GM23248 (cell line): ENCODE measurements around the gene PLD1. TPM values are rescaled to one million over a fixed set of nuclear protein-coding genes. Genes with fewer than 3 reads are reported as not detected.

Experiments
- DNase-seq: peaks from one replicate; pipeline ENCODE4 v3.0.0-alpha.2; 2015
- H2AFZ ChIP-seq: fragments of 200-600 bp; sonication (generic); 2 replicates; pipeline ENCODE4 v1.6.1; 2016; ENCODE audit warnings: antibody characterized with exemption
- H3F3A ChIP-seq: fragments of 200-600 bp; sonication (generic); 2 replicates; pipeline ENCODE4 v1.6.1; 2016; ENCODE audit warnings: mild to moderate bottlenecking, antibody characterized with exemption, mixed run types; ENCODE audit not compliant: insufficient read depth
- H3K27ac ChIP-seq: fragments of 200-600 bp; sonication (generic); 2 replicates; pipeline ENCODE4 v1.5.1; 2016; ENCODE audit warnings: mild to moderate bottlenecking
- H3K27me3 ChIP-seq: fragments of 200-600 bp; sonication (generic); replicated peaks from 2 replicates; pipeline ENCODE4 v1.6.1; 2016; ENCODE audit warnings: mild to moderate bottlenecking; ENCODE audit not compliant: insufficient read depth
- H3K36me3 ChIP-seq: fragments of 200-600 bp; sonication (generic); 2 replicates; pipeline ENCODE4 v1.6.1; 2016; ENCODE audit warnings: low read depth, mild to moderate bottlenecking
- H3K4me1 ChIP-seq: fragments of 200-600 bp; sonication (generic); 2 replicates; pipeline ENCODE4 v1.6.1; 2016; ENCODE audit warnings: mild to moderate bottlenecking; ENCODE audit not compliant: insufficient read depth
- H3K4me2 ChIP-seq: fragments of 200-600 bp; sonication (generic); one replicate; pipeline ENCODE4 v1.6.1; 2016; ENCODE audit warnings: mild to moderate bottlenecking; ENCODE audit not compliant: unreplicated experiment
- H3K4me3 ChIP-seq: fragments of 200-600 bp; sonication (generic); 2 replicates; pipeline ENCODE4 v1.5.1; 2016; ENCODE audit warnings: mild to moderate bottlenecking
- H3K79me2 ChIP-seq: fragments of 200-600 bp; sonication (generic); 2 replicates; pipeline ENCODE4 v1.6.1; 2016; ENCODE audit warnings: mild to moderate bottlenecking; ENCODE audit not compliant: insufficient read depth
- H3K9ac ChIP-seq: fragments of 200-600 bp; sonication (generic); 2 replicates; pipeline ENCODE4 v1.6.1; 2016; ENCODE audit warnings: mild to moderate bottlenecking
- H3K9me2 ChIP-seq: fragments of 200-600 bp; sonication (generic); 2 replicates; pipeline ENCODE4 v1.6.1; 2016; ENCODE audit warnings: mixed run types, mild to moderate bottlenecking, moderate library complexity; ENCODE audit not compliant: insufficient read depth
- H3K9me3 ChIP-seq: fragments of 200-600 bp; sonication (generic); one replicate; pipeline ENCODE4 v1.6.1; 2017; ENCODE audit warnings: low read depth
- H4K20me1 ChIP-seq: fragments of 200-600 bp; sonication (generic); 2 replicates; pipeline ENCODE4 v1.6.0; 2016; ENCODE audit not compliant: insufficient read depth
- EZH2 ChIP-seq: fragments of 200-600 bp; sonication (generic); IDR thresholded peaks from 2 replicates; pipeline ENCODE4 v1.6.1; 2018; ENCODE audit warnings: antibody characterized with exemption, mild to moderate bottlenecking; ENCODE audit not compliant: insufficient read depth, poor library complexity, severe bottlenecking
- EZH2phosphoT487 ChIP-seq: fragments of 200-600 bp; sonication (generic); IDR thresholded peaks from 2 replicates; pipeline ENCODE4 v1.6.1; 2018; ENCODE audit warnings: antibody characterized with exemption, moderate library complexity, mild to moderate bottlenecking, low read depth; ENCODE audit not compliant: insufficient read depth
- WGBS, 2 experiments: methylation state at CpG; one replicate each; pipeline ENCODE4 v1.1.6; 2015 to 2017; ENCODE audit warnings: low lambda C conversion rate in 2 of 2, low coverage in 1 of 2; ENCODE audit errors: missing lambda C conversion rate in 2 of 2; 5-methylcytosine and 5-hydroxymethylcytosine counted together
- in situ Hi-C: fragments of 300-500 bp; cut with MboI; formaldehyde crosslinking; loops from 2 replicates; pipeline ENCODE4 v1.15.0; 2020
- polyA plus RNA-seq: library from polyadenylated mRNA; unstranded; fragments of >200 nt; fragmentation: Nextera tagmentation; extraction: Ambion mirVana; gene quantifications from 2 replicates; pipeline ENCODE4 v1.2.1, GENCODE V29; 2016
- total RNA-seq: library from RNA; depleted of rRNA; stranded (reverse); fragments of >200 nt; shearing (Covaris generic); gene quantifications from 2 replicates; pipeline ENCODE4 v1.2.3, GENCODE V29; 2014

Gene PLD1
- total and polyA plus RNA-seq, 2 experiments from 2014 or later, result 3.0 to 4.6 TPM

DNA sequence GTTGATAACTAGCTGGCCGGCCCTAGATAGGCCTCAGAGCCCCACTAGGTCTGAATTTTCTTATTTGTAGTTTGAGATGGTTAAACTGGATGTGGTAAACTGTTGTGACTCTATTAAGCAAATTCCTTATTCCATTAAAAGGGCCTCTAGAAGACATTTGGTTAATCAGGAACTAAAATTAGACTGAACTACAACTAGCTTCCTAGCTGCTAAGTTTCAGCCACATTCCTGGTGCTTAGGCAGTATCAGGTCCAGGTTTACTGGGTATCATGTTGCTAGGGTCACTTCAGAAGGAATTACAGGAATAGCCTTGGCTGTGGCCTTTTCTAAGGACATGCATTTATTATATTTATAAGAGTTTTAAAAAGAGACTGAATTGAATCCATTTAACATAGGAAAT lies 136.3 kb downstream of the PLD1 start:
- H3F3A ChIP-seq, result no peaks in the 10 kb centered on the region
- no peaks in the 10 kb centered on the region for H3K36me3 ChIP-seq
- H3K9me3 ChIP-seq, result no peaks in the 10 kb centered on the region
- in situ Hi-C loops, result no loop called here
- H3K4me3 ChIP-seq, result no peak overlapping the region
- 78 to 86% methylated on average over 1 of the region's 1 CpG for WGBS, 2 experiments
- H3K79me2 ChIP-seq, result no peaks in the 10 kb centered on the region
- no peak overlapping the region for H3K27ac ChIP-seq
- H3K4me2 ChIP-seq, result no peak overlapping the region
- H4K20me1 ChIP-seq, result no peaks in the 10 kb centered on the region
- H3K4me1 ChIP-seq, result no peaks in the 10 kb centered on the region
- no peaks in the 10 kb centered on the region for H3K27me3 ChIP-seq
- no peak overlapping the region for H3K9ac ChIP-seq
- no peaks in the 10 kb centered on the region for H3K9me2 ChIP-seq
- H2AFZ ChIP-seq, result no peak overlapping the region
- TF ChIP-seq EZH2phosphoT487, result no peak
- no peak for TF ChIP-seq EZH2
- DNase-seq, result no peak

GRCh38 chr3:171672538-171672937 lies 137.7 kb downstream of the PLD1 start:
- in situ Hi-C loops, result no loop called here

GRCh38 chr3:171672124-171672523 lies 138.2 kb downstream of the PLD1 start:
- in situ Hi-C loops, result no loop called here
- WGBS, 2 experiments, result 82 to 86% methylated on average over 3 of the region's 3 CpGs
- H3K9ac ChIP-seq, result no peak overlapping the region
- no peaks in the 10 kb centered on the region for H3K9me2 ChIP-seq
- no peaks in the 10 kb centered on the region for H3K79me2 ChIP-seq
- TF ChIP-seq EZH2phosphoT487 (no peak), EZH2 (no peak)
- no peaks in the 10 kb centered on the region for H3K9me3 ChIP-seq
- H3K27ac ChIP-seq, result no peak overlapping the region
- H3K4me1 ChIP-seq, result no peaks in the 10 kb centered on the region
- H3F3A ChIP-seq, result no peaks in the 10 kb centered on the region
- no peak overlapping the region for H3K4me3 ChIP-seq
- no peak for DNase-seq
- H2AFZ ChIP-seq, result no peak overlapping the region
- no peaks in the 10 kb centered on the region for H4K20me1 ChIP-seq
- no peak overlapping the region for H3K4me2 ChIP-seq
- H3K36me3 ChIP-seq, result no peaks in the 10 kb centered on the region
- H3K27me3 ChIP-seq, result no peaks in the 10 kb centered on the region

More at GRCh38 chr3:171672538-171672937, 137.7 kb downstream of the PLD1 start:
- no peak overlapping the region for H3K4me2 ChIP-seq
- no peaks in the 10 kb centered on the region for H4K20me1 ChIP-seq
- no peaks in the 10 kb centered on the region for H3F3A ChIP-seq
- no peaks in the 10 kb centered on the region for H3K36me3 ChIP-seq
- H3K9me3 ChIP-seq, result no peaks in the 10 kb centered on the region
- DNase-seq, result no peak
- TF ChIP-seq EZH2 (no peak), EZH2phosphoT487 (no peak)
- no peak overlapping the region for H3K4me3 ChIP-seq
- WGBS, 2 experiments, result 96% methylated on average over 5 of the region's 5 CpGs
- H3K4me1 ChIP-seq, result no peaks in the 10 kb centered on the region
- no peak overlapping the region for H3K9ac ChIP-seq
- H2AFZ ChIP-seq, result no peak overlapping the region
- no peak overlapping the region for H3K27ac ChIP-seq
- no peaks in the 10 kb centered on the region for H3K27me3 ChIP-seq
- H3K79me2 ChIP-seq, result no peaks in the 10 kb centered on the region
- H3K9me2 ChIP-seq, result no peaks in the 10 kb centered on the region

- no peak overlapping the region for H3K4me3 ChIP-seq
- TF ChIP-seq EZH2phosphoT487 (no peak), EZH2 (no peak)
- in situ Hi-C loops, result no loop called here
- no peak overlapping the region for H2AFZ ChIP-seq
- WGBS, 2 experiments, result 91% methylated on average over 4 of the region's 4 CpGs
- no peaks in the 10 kb centered on the region for H3F3A ChIP-seq
- H3K27ac ChIP-seq, result no peak overlapping the region
- no peaks in the 10 kb centered on the region for H3K9me3 ChIP-seq
- DNase-seq, result no peak
- H3K4me2 ChIP-seq, result no peak overlapping the region
- H4K20me1 ChIP-seq, result no peaks in the 10 kb centered on the region
- no peaks in the 10 kb centered on the region for H3K9me2 ChIP-seq
- H3K4me1 ChIP-seq, result no peaks in the 10 kb centered on the region
- H3K27me3 ChIP-seq, result no peaks in the 10 kb centered on the region
- no peaks in the 10 kb centered on the region for H3K36me3 ChIP-seq
- no peaks in the 10 kb centered on the region for H3K79me2 ChIP-seq
- H3K9ac ChIP-seq, result no peak overlapping the region
Observed at GRCh38 chr3:171671709-171672108, 138.6 kb downstream of the PLD1 start.

GRCh38 chr3:171666516-171666915 lies 143.8 kb downstream of the PLD1 start:
- WGBS, 2 experiments, result 83 to 87% methylated on average over 4 of the region's 4 CpGs
- Histone ChIP-seq H4K20me1 (no peaks in the 10 kb centered on the region), H3K36me3 (no peaks in the 10 kb centered on the region), H3K4me2 (no peak overlapping the region), H3K9ac (no peak overlapping the region), H3K9me2 (no peaks in the 10 kb centered on the region), H3F3A (no peaks in the 10 kb centered on the region), H3K9me3 (no peaks in the 10 kb centered on the region), H3K27ac (no peak overlapping the region), H3K27me3 (no peaks in the 10 kb centered on the region), H2AFZ (no peak overlapping the region), H3K4me3 (no peak overlapping the region), H3K4me1 (no peaks in the 10 kb centered on the region), H3K79me2 (no peaks in the 10 kb centered on the region)
- in situ Hi-C loops, result no loop called here
- no peak for TF ChIP-seq EZH2phosphoT487
- TF ChIP-seq EZH2, result no peak
- DNase-seq, result no peak
